Mammary epithelial cell (primary cell): ENCODE results near the gene LRP6.

Source experiments
- CTCF ChIP-seq, 2 donors: IDR thresholded peaks in 1 of 2; conservative IDR thresholded peaks in 1 of 2; 2 replicates each; pipeline ENCODE4 v1.5.1; 2011 to 2012; ENCODE audit warnings: inconsistent platforms in 2 of 2, low read length in 2 of 2, mild to moderate bottlenecking in 2 of 2, control low read depth in 1 of 2, low read depth in 1 of 2; ENCODE audit not compliant: insufficient read depth in 1 of 2; ENCODE audit errors: extremely low read depth in 1 of 2
- EZH2 ChIP-seq: IDR thresholded peaks from 2 replicates; pipeline ENCODE4 v1.6.1; 2012; ENCODE audit warnings: low read length, inconsistent platforms, borderline replicate concordance

DNA sequence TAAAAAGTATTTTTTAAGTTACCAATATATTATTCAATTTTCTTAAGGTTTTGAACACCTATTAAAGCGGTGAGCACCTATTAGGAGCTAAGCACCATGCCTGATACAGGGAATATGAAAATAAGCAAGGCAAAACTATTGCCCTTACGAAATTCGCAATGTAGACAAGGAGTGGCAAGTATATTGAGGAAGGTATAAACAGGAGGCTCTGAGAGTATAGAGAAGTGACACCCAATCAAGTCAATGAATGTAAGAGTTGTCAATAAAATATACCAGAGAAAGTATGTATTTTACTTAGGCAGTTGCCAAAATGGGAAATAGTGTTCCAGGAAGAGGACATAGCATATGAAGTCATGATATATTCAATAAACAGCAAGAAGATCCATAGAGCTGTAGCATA is 57.2 kb downstream of the LRP6 start:
- TF ChIP-seq CTCF (conservative IDR thresholded peaks at IDR 0.05 in 1 of 2, IDR thresholded peaks at IDR 0.05 in 1 of 2; ENCODE audit: extremely low read depth in 1 of 2, insufficient read depth in 1 of 2, low read depth in 1 of 2, low read length in 2 of 2) (no peak), EZH2 (no peak)
